GM18508 (cell line): ENCODE measurements around the gene KRT24.
"Not testable (repeated sequence)": the region's sequence is repeated elsewhere in the genome, so short reads cannot be mapped to it uniquely, and the experiment has no call there.

ENCODE experiments used
- ATAC-seq: cut with Tn5 transposase; IDR thresholded peaks from one replicate; pipeline ENCODE4 v1.9.1; 2021; ENCODE audit warnings: moderate number of reproducible peaks; ENCODE audit not compliant: insufficient read depth, unreplicated experiment

KRT24 gene

DNA sequence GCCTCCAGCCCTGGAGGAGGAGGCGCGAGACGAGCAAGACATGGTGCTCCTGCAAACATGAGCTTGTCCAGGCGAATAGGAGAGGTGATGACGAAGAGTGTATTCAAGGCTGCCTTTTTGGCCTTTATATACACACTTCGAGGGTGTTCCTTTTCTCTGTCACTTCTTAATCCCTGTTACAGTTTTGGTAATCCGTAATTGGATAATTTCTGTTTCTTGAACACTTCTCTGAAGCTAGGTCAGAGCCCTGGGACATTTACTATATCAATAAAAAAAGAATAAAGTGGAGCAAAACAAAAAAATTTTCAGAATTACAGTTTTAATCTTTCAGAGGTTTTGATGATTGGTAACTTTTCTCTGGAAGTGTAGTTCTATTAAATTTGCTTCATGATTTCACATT is at the start of gene KRT24:
KRT24 (minus strand) TSS at position 101 of the 400 bp plus-strand sequence; CDS start at position 42, 59 bp downstream.
- no peak for ATAC-seq

DNA sequence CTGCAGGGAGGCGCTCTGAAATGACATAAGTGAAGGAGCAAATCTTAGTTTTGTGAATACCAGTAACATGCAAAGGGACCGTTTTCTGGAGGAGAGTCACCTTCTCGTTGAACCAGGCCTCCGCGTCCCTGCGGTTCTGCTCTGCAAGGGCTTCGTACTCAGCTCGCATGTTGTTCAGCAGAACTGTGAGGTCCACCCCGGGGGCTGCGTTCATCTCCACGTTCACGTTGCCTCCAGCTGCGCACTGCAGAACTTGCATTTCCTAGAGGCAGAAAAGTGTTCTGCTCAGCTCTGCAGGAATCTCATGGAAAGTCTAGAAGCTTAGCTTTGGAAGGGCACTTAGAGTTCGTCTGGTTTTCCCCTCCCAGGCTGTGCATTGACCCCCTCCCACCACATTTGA is 47.5 kb upstream of the KRT24 start:
- ATAC-seq: no peak

- ATAC-seq: no peak
Measured at GRCh38 chr17:40750391-40750790, 46.8 kb upstream of the KRT24 start.

DNA sequence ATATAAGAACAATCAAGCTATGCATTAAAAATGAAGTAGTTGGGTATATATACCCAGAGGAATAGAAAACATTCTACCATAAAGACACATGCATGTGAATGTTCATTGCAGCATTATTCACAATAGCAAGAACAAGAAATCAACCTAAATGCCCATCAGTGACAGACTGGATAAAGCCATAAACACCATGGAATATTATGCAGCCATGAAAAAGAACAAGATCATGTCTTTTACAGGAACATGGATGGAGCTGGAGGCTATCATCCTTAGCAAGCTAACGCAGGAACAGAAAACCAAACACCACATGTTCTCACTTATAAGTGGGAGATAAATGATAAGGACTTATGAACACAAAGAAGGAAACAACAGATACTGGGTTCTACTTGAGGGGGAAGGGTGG is 45.1 kb upstream of the KRT24 start:
- ATAC-seq: not testable (repeated sequence)

- no peak for ATAC-seq
Measured at GRCh38 chr17:40738553-40738952, 35.0 kb upstream of the KRT24 start.

- no peak for ATAC-seq
Measured at GRCh38 chr17:40735016-40735415, 31.5 kb upstream of the KRT24 start.

- no peak for ATAC-seq
Measured at GRCh38 chr17:40734018-40734417, 30.5 kb upstream of the KRT24 start.

- no peak for ATAC-seq
Measured at GRCh38 chr17:40730970-40731369, 27.4 kb upstream of the KRT24 start.

- no peak for ATAC-seq
Measured at GRCh38 chr17:40727447-40728231, 24.1 kb upstream of the KRT24 start.

DNA sequence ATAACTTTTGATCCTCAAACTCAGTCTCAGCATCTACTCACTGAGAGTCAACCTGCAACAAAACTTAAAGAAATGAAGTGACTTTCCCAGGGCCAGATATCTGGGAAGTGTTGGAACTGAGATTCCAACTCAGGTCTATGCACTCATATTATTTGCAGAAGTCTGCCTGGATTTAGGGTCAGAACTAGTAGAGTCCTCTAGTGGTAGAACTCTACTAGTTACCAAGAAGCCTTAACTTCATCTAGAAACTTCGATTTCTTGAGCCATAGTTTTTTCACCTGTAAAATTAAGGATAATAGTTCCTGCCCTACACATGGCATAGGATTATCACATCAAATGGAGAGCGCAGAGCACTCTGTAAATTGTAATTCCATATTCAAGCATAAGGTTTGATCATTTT is 23.4 kb upstream of the KRT24 start:
- ATAC-seq: no peak

DNA sequence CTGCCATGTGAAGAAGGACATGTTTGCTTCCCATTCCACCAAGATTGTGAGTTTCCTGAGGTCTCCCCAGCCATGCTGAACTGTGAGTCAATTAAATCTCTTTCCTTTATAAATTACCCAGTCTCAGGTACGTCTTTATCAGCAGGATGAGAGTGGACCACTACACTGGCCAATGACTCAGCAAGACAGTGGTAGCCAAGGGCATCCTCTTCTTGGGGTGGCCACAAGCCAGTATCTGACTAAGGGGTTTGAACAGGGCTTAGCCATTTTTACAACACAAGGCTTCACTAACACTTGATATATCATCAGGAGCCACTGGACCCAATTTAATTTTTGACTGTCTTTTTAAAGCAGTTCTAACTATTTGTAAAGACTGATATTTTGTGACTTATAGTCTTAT is 21.1 kb upstream of the KRT24 start:
- no peak for ATAC-seq

DNA sequence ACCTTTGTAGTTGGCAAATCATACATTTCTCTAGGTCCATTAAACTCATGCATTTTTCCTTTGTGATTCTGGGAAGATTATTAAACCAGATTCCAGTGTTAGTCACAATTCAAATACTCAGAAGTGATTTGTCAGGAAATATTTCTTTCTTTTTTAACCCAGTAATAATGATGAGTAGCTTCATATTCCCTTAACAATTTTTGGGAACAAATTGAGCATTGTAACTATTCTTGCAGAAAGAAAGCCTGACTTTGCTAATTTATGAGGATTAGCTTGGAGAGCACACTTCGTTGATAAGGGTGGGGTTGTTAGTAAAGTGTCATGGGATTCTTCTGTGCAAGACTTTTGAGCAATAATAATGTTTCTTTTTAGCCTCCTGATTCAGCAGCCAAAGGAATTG is 18.7 kb upstream of the KRT24 start:
- ATAC-seq: no peak

DNA sequence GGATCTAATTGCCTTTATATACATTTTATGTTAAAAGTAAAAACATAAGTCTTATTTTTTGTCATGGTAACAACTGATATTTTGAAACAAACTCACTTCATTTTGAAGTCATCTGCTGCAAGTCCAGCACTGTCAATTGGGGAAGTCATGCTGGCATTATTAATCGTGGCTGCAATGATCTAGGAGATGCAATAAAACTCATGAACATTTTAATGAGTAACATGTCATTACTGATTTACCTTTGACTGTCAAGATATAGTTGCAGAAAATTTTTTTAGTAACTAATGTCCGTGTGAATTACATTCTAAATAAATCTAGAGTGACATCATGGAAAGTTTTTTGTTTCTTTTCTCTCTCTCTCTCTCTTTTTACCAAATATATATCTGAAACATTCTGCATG is 17.3 kb upstream of the KRT24 start:
- ATAC-seq: no peak

DNA sequence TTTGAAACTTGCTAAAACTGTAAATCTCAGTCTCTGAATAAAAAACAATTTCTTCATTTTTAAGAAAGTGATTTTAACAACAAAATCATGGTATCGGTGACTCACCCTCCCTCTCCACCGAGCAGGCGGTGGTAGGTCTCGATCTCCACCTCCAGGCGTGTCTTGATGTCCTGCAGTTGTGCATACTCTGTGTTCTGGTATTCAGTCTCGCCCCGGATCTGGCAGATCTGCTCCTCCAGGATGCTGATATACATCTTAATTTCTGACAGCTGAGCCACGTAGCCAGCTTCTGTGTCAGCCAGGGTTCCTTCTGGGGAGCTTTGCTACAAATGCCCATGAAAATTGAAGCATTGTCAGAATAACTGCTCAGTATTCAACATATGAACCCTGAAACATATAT is 15.4 kb upstream of the KRT24 start:
- no peak for ATAC-seq

DNA sequence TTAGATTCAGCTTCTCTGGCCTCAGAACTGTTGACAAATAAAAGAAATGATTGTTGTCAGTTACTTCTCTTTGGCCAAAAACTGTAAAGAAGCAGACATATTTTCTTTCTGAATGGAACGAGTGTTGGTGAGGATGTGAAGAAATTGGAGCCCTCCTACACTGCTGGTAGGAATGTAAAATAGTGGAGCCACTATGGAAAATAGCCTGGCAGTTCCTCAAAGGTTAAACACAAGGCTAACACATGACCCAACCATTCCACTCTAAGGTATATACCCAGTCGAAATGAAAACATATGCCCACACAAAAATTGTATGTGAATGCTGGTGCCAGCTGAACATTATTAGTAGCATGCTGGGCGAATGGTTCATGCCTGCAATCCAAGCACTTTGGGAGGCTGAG is 14.2 kb upstream of the KRT24 start:
- no peak for ATAC-seq

DNA sequence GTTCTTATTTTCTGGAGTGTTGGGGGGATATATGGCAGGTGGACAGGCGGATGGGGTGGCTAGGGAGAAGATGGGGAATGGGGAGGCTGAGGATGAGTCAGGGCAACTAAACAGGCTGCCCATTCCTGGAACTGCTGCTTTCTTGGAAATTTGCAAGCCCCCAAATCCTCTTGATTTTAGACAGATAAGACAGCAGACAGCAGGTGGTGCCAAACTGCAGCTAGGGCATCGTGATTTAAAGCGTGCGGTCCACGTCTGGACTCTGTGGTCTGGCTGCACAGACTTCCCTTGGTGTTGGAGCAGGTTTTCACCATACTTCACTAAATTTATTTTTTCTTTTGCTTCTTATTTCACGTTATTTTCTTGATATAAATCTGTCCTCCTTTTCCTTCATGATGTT is 10.9 kb upstream of the KRT24 start:
- no peak for ATAC-seq

GRCh38 chr17:40707745-40708144 is 4.2 kb upstream of the KRT24 start:
- no peak for ATAC-seq

- no peak for ATAC-seq
Measured at GRCh38 chr17:40705584-40705983, 2.0 kb upstream of the KRT24 start.

DNA sequence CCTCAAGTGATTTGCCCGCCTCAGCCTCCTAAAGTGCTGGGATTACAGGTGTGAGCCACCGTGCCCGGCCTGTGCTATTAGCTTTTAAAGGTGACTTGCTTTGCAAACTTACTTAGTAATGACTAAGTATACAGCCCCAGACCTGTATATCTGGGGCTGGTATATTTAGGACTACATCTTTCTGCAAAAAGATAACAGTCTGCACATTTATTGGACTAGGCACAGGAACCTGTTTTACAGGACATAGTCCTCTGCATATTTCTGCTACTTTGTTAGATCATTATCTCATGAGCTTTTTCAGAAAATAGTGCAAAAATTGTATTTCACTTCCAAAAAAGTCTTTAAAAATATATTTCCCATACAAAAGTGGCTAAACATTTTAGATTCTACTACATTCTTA is 1.3 kb downstream of the KRT24 start:
- ATAC-seq: no peak

GRCh38 chr17:40699853-40700252 is 3.7 kb downstream of the KRT24 start:
- no peak for ATAC-seq

- ATAC-seq: no peak
Measured at GRCh38 chr17:40699371-40699770, 4.2 kb downstream of the KRT24 start.

DNA sequence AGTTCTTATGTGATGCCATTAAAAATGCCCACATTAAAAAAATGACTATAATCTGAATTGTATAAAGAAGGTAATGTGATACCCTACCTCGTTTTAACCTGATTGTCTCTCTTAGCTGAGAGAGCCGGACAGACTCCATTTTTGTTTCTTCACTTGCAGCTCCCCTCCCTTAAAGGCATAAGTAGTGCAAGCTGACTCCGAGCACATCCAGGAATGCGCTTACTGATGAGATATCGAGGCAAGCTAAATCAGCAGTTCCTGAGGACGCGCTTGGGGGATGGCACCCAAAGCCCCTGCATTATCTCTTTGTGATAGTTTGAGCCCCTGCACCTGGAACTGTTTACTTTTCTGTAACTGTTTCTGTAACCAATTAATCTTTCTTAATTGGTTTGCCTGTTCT is 6.3 kb downstream of the KRT24 start:
- no peak for ATAC-seq
